Spleen (tissue), 7 donors: ENCODE measurements around the gene RAD51B.

Source experiments
- POLR2AphosphoS5 ChIP-seq, 3 donors: sonication (generic); formaldehyde crosslinking; IDR thresholded peaks; one replicate each; pipeline ENCODE4 v1.5.1; 2017; ENCODE audit warnings: antibody characterized with exemption in 3 of 3
- TF ChIP-seq, protein P1 (sequence below), 11 experiments: fragments of 200-600 bp in 7 of 11; fragments of 450-650 bp in 4 of 11; sonication (generic) in 4 of 11; IDR thresholded peaks in 8 of 11; conservative IDR thresholded peaks in 3 of 11; 1 replicate in 7 of 11; 2 replicates in 4 of 11; pipeline versions ENCODE4 v1.4.0 to v1.8.0; 2016 to 2021; ENCODE audit warnings: antibody characterized with exemption in 11 of 11, inconsistent platforms in 4 of 11, mild to moderate bottlenecking in 1 of 11
- donor health status: DM: no; HTN: no; CAD: no; lungs with moderate emphysema.
- donor health status: DM: no; HTN: no; CAD: no.
- donor health status: DM: no; HTN: no; CAD: no.

DNA sequence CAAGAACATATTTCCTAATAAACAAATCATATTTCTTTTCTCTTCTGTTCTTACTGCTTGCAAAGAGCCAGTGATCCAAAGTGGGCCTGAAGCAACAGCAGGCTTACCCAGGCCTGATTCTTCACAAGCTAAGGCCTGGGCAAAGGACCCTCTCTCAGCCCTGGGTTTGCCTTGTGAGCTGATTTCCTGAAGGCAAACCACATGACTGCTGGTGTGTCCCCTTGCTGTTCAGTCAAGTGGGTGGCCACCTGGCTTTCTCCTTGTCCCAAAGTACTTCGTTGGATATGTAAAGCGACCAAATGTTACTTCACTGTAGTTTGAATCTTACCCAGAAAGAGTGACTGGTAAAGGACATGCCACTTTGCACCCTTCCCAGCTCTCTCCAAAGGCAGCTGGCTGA is 580.4 kb downstream of the RAD51B start:
- TF ChIP-seq, protein P1, sequence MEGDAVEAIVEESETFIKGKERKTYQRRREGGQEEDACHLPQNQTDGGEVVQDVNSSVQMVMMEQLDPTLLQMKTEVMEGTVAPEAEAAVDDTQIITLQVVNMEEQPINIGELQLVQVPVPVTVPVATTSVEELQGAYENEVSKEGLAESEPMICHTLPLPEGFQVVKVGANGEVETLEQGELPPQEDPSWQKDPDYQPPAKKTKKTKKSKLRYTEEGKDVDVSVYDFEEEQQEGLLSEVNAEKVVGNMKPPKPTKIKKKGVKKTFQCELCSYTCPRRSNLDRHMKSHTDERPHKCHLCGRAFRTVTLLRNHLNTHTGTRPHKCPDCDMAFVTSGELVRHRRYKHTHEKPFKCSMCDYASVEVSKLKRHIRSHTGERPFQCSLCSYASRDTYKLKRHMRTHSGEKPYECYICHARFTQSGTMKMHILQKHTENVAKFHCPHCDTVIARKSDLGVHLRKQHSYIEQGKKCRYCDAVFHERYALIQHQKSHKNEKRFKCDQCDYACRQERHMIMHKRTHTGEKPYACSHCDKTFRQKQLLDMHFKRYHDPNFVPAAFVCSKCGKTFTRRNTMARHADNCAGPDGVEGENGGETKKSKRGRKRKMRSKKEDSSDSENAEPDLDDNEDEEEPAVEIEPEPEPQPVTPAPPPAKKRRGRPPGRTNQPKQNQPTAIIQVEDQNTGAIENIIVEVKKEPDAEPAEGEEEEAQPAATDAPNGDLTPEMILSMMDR (IDR thresholded peaks at IDR 0.05 in 8 of 11, conservative IDR thresholded peaks at IDR 0.05 in 3 of 11) = no peak
- no peak for TF ChIP-seq POLR2AphosphoS5 (IDR thresholded peaks at IDR 0.05)
